Stomach (tissue), 4 donors: ENCODE results near the gene RAD21L1.

Experiments
- CTCF ChIP-seq, 7 experiments: fragments of 450-650 bp in 4 of 7; fragments of 200-600 bp in 3 of 7; sonication (generic) in 3 of 7; IDR thresholded peaks; one replicate each; pipeline ENCODE4 v1.5.1; 2016 to 2019; ENCODE audit warnings: antibody characterized with exemption in 7 of 7, control low read depth in 2 of 7, mild to moderate bottlenecking in 1 of 7
- EP300 ChIP-seq: sonication (generic); formaldehyde crosslinking; IDR thresholded peaks from one replicate; pipeline ENCODE4 v1.6.1; 2017; ENCODE audit warnings: antibody characterized with exemption
- POLR2A ChIP-seq, 4 donors: fragments of 450-650 bp; IDR thresholded peaks; one replicate each; pipeline ENCODE4 v1.6.1; 2016; ENCODE audit warnings: antibody characterized with exemption in 4 of 4, control low read depth in 2 of 4, mild to moderate bottlenecking in 1 of 4, moderate library complexity in 1 of 4

DNA sequence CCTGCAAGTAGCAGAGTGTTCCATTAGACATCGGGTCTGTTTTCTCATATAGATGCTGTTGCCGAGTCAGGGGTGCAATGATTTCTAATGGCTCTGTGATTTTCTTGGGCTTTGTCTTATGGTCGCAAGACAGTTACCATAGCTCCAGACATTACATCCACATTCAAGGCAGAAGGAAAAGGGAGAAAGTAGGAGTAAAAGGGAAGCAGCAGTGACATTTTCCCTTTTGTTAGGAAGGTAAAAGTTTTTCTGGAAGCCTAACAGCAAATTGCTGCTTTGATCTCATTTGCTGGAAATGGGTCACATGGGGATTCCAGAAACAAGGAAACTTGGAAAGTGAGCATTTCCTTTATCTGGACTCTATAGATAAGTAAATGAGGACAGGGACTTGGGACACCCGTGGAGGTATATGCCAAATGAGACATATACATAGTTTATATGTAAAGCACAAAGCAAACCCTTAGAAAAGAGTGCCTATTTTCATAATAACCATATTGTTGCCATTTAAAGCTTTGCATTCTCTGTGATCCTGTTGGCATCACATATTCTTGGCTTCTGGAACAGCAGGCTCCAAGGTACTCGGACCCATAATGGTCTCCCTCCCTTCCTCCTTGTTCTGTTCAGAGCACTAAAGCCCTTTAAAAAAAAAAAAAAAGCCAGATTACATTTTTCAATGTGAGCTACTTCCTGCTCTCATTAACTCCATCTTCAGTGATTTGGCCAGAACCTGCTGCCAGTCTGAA, 22.9 kb upstream of the RAD21L1 start, which contains the start of gene C20orf202:
- TF ChIP-seq CTCF (IDR thresholded peaks at IDR 0.05), result no peak
- no peak for TF ChIP-seq POLR2A (IDR thresholded peaks at IDR 0.05)
- TF ChIP-seq EP300, result no peak
